ENCODE measurements around the gene PTTG1IP. TPM values are rescaled to one million over a fixed set of nuclear protein-coding genes. Genes with fewer than 3 reads are reported as not detected.

The PTTG1IP gene
- total and polyA plus RNA-seq, 2 of the 13 experiments (the other 11 are each of a cell fraction or from before 2014, with no cell fraction given) = 161 to 700 TPM

GRCh38 chr21:44873356-44874239 is at the start of gene PTTG1IP (continued):
- TF ChIP-seq MIER3 (CRISPR knock-in tag; IDR thresholded peaks at IDR 0.05; ENCODE audit: borderline replicate concordance) = no peak
- TF ChIP-seq TBP (CRISPR knock-in tag; IDR thresholded peaks at IDR 0.05) = no peak
- TF ChIP-seq MNT (IDR thresholded peaks at IDR 0.05) = peak; percentile 47
- TF ChIP-seq MAZ (IDR thresholded peaks at IDR 0.05; ENCODE audit: borderline replicate concordance, low read depth, low read length) = peak; percentile 93
- peak; percentile 96 for TF ChIP-seq MAZ (CRISPR knock-in tag; IDR thresholded peaks at IDR 0.05; ENCODE audit: low read depth)
- TF ChIP-seq ZNF609 (CRISPR knock-in tag; IDR thresholded peaks at IDR 0.05; ENCODE audit: borderline replicate concordance) = no peak
- peak; percentile 66; the same call in 1 of the 2 replicates for TF ChIP-seq EED (CRISPR knock-in tag; IDR thresholded peaks at IDR 0.05)
- TF ChIP-seq FOXO1 (CRISPR knock-in tag; IDR thresholded peaks at IDR 0.05) = peak; percentile 33; the same call in 1 of the 2 replicates
- peak; percentile 97 for TF ChIP-seq ZBTB7A (CRISPR knock-in tag; IDR thresholded peaks at IDR 0.05)
- TF ChIP-seq PBX3 (CRISPR knock-in tag; IDR thresholded peaks at IDR 0.05; ENCODE audit: borderline replicate concordance) = no peak
- peak; percentile 48 for TF ChIP-seq ZC3H13 (CRISPR knock-in tag; IDR thresholded peaks at IDR 0.05)
- TF ChIP-seq ZNF282 (IDR thresholded peaks at IDR 0.05; ENCODE audit: partially characterized antibody) = no peak
- TF ChIP-seq MEIS1 (CRISPR knock-in tag; IDR thresholded peaks at IDR 0.05; ENCODE audit: borderline replicate concordance) = no peak; the same call in 1 of the 2 replicates
- peak; percentile 59; the same call in 1 of the 2 replicates for TF ChIP-seq KDM2A (CRISPR knock-in tag; IDR thresholded peaks at IDR 0.05; ENCODE audit: borderline replicate concordance, low read depth)
- TF ChIP-seq ZNF143 (CRISPR knock-in tag; IDR thresholded peaks at IDR 0.05) = peak; percentile 31; the same call in 1 of the 2 replicates
- TF ChIP-seq ZSCAN29 (CRISPR knock-in tag; conservative IDR thresholded peaks at IDR 0.05) = no peak
- no peak for TF ChIP-seq ADNP (CRISPR knock-in tag; IDR thresholded peaks at IDR 0.05)
- no peak for TF ChIP-seq TARDBP (CRISPR knock-in tag; IDR thresholded peaks at IDR 0.05)
- TF ChIP-seq ZNF772 (CRISPR knock-in tag; IDR thresholded peaks at IDR 0.05) = peak; percentile 41; the same call in 1 of the 2 replicates
- TF ChIP-seq XRCC5 (optimal IDR thresholded peaks at IDR 0.05; ENCODE audit: low read length) = no peak
- TF ChIP-seq SNAI1 (CRISPR knock-in tag; IDR thresholded peaks at IDR 0.05; ENCODE audit: borderline replicate concordance) = no peak
- TF ChIP-seq AKAP8 (CRISPR knock-in tag; IDR thresholded peaks at IDR 0.05) = no peak
- no peak for TF ChIP-seq NAIF1 (CRISPR knock-in tag; IDR thresholded peaks at IDR 0.05; ENCODE audit: borderline replicate concordance)

Measured in HepG2 (cell line).